Epithelial cell of proximal tubule (primary cell): ENCODE data around the gene TBCK. TPM values are rescaled to one million over a fixed set of nuclear protein-coding genes. Genes with fewer than 3 reads are reported as not detected.

Experiments used
- DNase-seq: peaks from one replicate; pipeline ENCODE4 v3.0.0-alpha.2; 2011; ENCODE audit warnings: low read depth
- H3K4me3 ChIP-seq: 2 replicates; pipeline ENCODE4 v1.5.1; 2011; ENCODE audit warnings: low read depth, mild to moderate bottlenecking, low read length
- total RNA-seq: library from RNA; depleted of rRNA; stranded (reverse); fragments of >200 nt; gene quantifications from 2 replicates; pipeline ENCODE4 v1.2.3, GENCODE V29; 2015
- TF ChIP-seq, protein P1 (sequence below): conservative IDR thresholded peaks from 2 replicates; pipeline ENCODE4 v1.5.1; 2012; ENCODE audit warnings: low read depth, mild to moderate bottlenecking, low read length

The TBCK gene
- total RNA-seq, 1 donor from 2014 or later = 20.8 TPM

DNA sequence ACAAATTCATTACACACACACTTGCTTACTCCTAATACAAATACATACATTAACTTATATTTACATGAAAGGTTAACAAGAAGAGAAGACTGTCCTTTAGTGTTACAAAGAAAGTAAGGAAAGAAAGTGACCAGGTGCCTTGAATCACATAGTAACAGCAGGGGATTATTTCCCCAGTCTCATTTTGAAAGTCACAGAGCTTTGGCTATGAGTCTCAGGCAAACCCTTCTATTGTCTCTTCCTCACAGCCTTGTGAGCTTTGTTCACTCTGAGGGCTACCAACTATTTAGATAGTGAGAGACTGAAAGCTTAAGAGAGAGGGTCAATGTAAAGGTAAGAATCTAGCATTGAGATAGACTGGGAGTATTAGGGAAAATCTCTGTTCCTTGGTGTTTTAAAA lies 259.1 kb downstream of the TBCK start:
- H3K4me3 ChIP-seq = no peak overlapping the region
- no peak for DNase-seq
- TF ChIP-seq, protein P1, sequence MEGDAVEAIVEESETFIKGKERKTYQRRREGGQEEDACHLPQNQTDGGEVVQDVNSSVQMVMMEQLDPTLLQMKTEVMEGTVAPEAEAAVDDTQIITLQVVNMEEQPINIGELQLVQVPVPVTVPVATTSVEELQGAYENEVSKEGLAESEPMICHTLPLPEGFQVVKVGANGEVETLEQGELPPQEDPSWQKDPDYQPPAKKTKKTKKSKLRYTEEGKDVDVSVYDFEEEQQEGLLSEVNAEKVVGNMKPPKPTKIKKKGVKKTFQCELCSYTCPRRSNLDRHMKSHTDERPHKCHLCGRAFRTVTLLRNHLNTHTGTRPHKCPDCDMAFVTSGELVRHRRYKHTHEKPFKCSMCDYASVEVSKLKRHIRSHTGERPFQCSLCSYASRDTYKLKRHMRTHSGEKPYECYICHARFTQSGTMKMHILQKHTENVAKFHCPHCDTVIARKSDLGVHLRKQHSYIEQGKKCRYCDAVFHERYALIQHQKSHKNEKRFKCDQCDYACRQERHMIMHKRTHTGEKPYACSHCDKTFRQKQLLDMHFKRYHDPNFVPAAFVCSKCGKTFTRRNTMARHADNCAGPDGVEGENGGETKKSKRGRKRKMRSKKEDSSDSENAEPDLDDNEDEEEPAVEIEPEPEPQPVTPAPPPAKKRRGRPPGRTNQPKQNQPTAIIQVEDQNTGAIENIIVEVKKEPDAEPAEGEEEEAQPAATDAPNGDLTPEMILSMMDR = no peak

DNA sequence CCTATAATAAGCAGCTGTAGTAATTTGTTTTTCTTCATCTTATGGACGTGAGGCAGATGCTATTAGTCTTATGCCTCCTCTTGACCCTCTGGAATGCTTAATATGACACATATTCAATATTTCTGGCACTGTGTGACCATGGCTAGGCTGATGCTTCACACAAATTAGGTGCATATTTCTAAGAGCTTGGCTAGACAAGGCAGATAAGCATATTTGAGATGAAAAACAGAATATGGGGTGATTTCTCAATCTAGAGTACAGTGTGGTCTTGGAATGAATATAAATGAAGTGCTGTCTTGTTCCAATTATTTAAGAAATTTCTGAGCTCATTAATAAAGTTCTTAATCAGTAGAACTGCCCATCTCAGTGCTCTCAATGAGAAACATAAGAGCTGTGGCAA lies 264.5 kb downstream of the TBCK start:
- H3K4me3 ChIP-seq = no peak overlapping the region
- TF ChIP-seq, protein P1 = no peak
- DNase-seq = no peak

DNA sequence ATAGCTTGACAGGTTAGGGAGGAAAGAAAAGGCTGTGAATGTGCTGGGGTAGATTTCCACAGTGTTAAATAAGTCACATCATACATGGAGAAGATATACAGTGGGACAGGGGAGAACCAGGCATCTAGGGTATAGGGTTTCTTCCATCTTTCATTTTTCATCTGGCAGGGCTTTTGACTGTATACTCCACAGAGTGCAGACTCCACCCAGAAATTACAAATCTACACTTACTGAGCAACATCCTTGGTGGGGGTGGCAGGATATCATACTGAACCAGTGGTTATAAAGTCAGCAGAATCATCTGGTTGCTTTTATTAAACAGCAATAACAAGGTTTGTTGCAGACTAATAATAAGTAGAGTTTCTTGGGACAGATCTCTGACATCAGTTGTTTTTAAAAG lies 266.5 kb downstream of the TBCK start:
- no peak overlapping the region for H3K4me3 ChIP-seq
- DNase-seq = no peak
- TF ChIP-seq, protein P1 = no peak

DNA sequence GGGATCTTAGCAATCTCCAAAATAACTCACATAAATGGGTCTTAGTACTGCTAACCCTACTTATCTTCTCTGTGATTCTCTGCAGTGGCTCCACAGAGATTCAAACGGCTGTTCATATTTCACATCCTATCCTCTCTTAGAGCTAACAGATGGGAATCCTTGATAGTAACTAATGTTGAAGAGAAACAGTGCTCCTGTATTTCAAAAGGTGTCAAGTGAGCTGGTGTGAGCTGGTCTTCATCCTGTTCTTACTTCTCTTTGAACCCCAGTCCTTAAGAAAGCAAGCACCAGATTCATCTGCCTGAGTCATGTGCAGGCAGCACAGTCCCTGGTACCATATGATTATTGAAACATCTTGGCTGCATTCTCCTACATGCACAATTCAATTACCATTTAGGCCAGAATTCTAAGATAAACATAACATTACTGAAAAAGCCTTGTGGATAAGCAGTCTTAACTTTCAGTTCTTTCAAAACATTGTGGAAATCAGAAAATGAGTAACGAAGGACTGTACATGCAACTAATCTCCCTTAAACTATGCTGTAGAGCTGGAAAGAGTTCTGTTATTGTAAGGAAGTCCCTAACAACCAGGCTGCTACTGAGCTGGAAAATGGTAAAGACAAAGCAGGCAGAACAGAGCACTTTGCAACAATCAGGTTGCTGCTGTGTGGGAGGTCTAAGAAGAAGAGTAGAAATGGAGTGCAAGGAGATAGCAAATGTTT lies 267.6 kb downstream of the TBCK start:
- H3K4me3 ChIP-seq = no peak overlapping the region
- TF ChIP-seq, protein P1 = no peak
- DNase-seq = no peak

DNA sequence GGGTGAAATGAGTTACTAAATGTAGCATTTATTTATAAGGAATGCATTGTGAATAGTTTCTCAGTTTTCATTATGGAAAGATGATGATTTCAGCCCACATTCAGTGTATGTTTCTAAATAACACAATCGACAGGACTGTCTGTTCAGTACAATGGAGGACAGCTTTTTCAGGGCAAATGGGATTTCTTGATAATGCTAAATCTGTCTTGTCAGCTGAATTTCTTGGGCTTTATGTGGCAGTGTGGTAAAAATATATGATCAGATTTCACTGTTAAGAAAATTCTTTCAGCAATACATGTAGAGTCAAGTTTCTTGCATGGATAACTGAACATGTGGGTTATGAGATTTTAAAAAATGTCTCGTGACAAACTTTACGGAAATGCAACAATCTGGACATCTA lies 269.9 kb downstream of the TBCK start:
- TF ChIP-seq, protein P1 = no peak
- no peak overlapping the region for H3K4me3 ChIP-seq

DNA sequence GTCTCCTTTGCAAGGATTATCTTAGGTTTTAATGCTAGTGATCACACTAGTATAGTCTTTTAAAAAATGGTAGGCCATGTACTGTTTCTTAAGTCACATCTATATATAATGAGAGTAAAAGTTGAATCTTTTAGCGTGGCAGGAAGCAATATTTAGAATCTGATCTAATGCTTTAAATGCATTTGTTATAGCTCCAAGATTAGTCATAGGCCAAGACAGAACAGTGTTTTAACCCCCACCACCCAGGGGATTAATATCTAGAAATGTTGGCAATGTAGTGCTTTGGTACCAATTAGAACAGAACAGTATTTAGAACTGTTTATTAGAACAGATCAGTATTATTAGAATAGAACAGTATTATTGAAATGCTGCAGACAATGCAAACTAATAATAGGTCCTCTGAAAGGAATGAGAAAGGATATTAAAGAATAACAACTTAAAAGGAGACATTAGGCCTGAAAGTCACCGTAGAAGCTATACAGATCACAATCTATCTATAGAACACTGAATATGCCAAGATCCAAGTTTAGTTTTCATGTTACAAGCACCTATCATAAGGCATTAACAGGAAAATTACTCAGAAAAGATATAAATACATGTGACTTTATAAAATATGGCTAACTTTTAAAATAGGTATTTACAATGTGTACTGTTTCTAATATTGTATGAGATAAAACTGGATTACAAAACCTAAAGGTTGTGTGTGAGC lies 274.6 kb downstream of the TBCK start:
- DNase-seq = no peak
- TF ChIP-seq, protein P1 = no peak
- H3K4me3 ChIP-seq = no peak overlapping the region

More for the DNA sequence above, 269.9 kb downstream of the TBCK start:
- no peak for DNase-seq
